ENCODE data around the gene GRM8. TPM values are rescaled to one million over a fixed set of nuclear protein-coding genes. Genes with fewer than 3 reads are reported as not detected.

GRM8 gene
- total RNA-seq, 2 experiments from 2014 or later: not detected

GRCh38 chr7:127251465-127252376 is 1.0 kb downstream of the GRM8 start:
- POLR2A ChIA-PET: no interaction called here
- CTCF ChIA-PET (ENCODE audit: unreplicated experiment): no interaction called here
- Histone ChIP-seq H3K4me1 (ENCODE audit: insufficient read depth, low read length, poor library complexity, severe bottlenecking) (no peaks in the 10 kb centered on the region), H3K4me2 (ENCODE audit: low read length) (no peak overlapping the region), H2AFZ (ENCODE audit: low read length) (no peak overlapping the region), H4K20me1 (ENCODE audit: insufficient read depth, low read length) (peaks cover 3% of the 10 kb centered on the region; the same call in 1 of the 2 replicates), H3K9me2 (ENCODE audit: insufficient read depth, low read length) (no peaks in the 10 kb centered on the region), H3K36me3 (ENCODE audit: insufficient read depth, low read length) (no peaks in the 10 kb centered on the region), H3K9me3 (ENCODE audit: low read length) (no peaks in the 10 kb centered on the region), H3K4me3 (ENCODE audit: low read depth, low read length, poor library complexity, severe bottlenecking) (no peak overlapping the region), H3K27ac (ENCODE audit: low read depth, low read length, poor library complexity, severe bottlenecking) (no peak overlapping the region), H3K79me2 (ENCODE audit: insufficient read depth, low read depth, low read length) (no peaks in the 10 kb centered on the region)
- no peak for DNase-seq (ENCODE audit: low spot score)
- intact Hi-C loops (cut with micrococcal nuclease; ENCODE audit: unreplicated experiment): loop anchor here (5.0 kb wide), 1 partner anchor 449 kb away; no protein-coding TSS in a partner anchor
- TF ChIP-seq EZH2phosphoT487 (IDR thresholded peaks at IDR 0.05; ENCODE audit: borderline replicate concordance, low read depth, low read length) (no peak), CTCF (conservative IDR thresholded peaks at IDR 0.05; ENCODE audit: low read length) (no peak)
- no TSS peak for BruUV-seq (replicated peaks)

GRCh38 chr7:127251036-127251464 is 1.7 kb downstream of the GRM8 start:
- H4K20me1 ChIP-seq (ENCODE audit: insufficient read depth, low read length): peaks cover 3% of the 10 kb centered on the region; the same call in 1 of the 2 replicates
- H2AFZ ChIP-seq (ENCODE audit: low read length): no peak overlapping the region
- POLR2A ChIA-PET: no interaction called here
- H3K4me2 ChIP-seq (ENCODE audit: low read length): no peak overlapping the region
- BruUV-seq (replicated peaks): no TSS peak
- DNase-seq (ENCODE audit: low spot score): no peak
- intact Hi-C loops (cut with micrococcal nuclease; ENCODE audit: unreplicated experiment): loop anchor here (5.0 kb wide), 1 partner anchor 449 kb away; no protein-coding TSS in a partner anchor
- H3K9me2 ChIP-seq (ENCODE audit: insufficient read depth, low read length): no peaks in the 10 kb centered on the region
- no peaks in the 10 kb centered on the region for H3K9me3 ChIP-seq (ENCODE audit: low read length)
- H3K4me3 ChIP-seq (ENCODE audit: low read depth, low read length, poor library complexity, severe bottlenecking): no peak overlapping the region
- no peaks in the 10 kb centered on the region for H3K36me3 ChIP-seq (ENCODE audit: insufficient read depth, low read length)
- no peak overlapping the region for H3K27ac ChIP-seq (ENCODE audit: low read depth, low read length, poor library complexity, severe bottlenecking)
- no peaks in the 10 kb centered on the region for H3K79me2 ChIP-seq (ENCODE audit: insufficient read depth, low read depth, low read length)
- CTCF ChIA-PET (ENCODE audit: unreplicated experiment): no interaction called here
- TF ChIP-seq EZH2phosphoT487 (IDR thresholded peaks at IDR 0.05; ENCODE audit: borderline replicate concordance, low read depth, low read length) (no peak), CTCF (conservative IDR thresholded peaks at IDR 0.05; ENCODE audit: low read length) (0 out of 2 replicates have a peak, but pooled peaks have one; percentile 7)
- no peaks in the 10 kb centered on the region for H3K4me1 ChIP-seq (ENCODE audit: insufficient read depth, low read length, poor library complexity, severe bottlenecking)
